HG03565 (cell line): ENCODE measurements around the gene ACTL7B.
"Not testable (repeated sequence)": the region's sequence is repeated elsewhere in the genome, so short reads cannot be mapped to it uniquely, and the experiment has no call there.

Experiments used
- ATAC-seq: cut with Tn5 transposase; IDR thresholded peaks from one replicate; pipeline ENCODE4 v1.9.1; 2021; ENCODE audit warnings: mild to moderate bottlenecking, moderate library complexity; ENCODE audit not compliant: unreplicated experiment

The ACTL7B gene

DNA sequence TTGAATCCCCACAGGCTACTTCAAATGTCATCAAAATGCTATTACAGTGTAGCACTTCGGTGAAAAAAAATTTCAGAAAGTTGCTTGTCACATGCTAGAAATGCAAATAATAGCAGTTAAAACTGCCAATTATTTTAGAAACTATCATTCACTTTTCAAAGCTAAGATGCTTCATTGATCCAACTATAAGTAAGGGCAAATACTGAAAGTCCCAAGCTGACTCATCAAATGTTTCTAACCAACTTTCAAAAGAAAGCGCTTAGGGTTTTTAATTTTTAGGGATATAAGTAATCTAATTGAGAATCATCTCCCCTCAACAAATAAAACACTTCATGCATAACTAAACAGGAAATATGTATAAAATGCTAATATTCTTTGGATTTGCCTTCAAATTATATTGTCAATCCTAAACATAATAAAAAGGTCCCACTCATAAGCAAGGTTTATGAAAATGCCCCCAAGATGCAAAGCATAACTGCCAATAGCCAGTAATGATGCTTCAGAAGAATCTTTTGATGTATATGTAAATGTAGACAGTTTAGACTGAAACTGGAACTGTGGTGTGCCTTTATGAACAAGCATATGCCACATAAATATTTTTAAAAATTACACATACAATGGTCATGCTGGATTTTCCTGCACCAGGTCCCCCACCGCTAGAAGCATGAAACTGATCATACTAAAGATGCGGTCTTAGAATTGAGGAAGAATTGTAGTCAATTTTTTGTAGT lies 18.4 kb upstream of the ACTL7B start:
- peak; percentile 51 for ATAC-seq

DNA sequence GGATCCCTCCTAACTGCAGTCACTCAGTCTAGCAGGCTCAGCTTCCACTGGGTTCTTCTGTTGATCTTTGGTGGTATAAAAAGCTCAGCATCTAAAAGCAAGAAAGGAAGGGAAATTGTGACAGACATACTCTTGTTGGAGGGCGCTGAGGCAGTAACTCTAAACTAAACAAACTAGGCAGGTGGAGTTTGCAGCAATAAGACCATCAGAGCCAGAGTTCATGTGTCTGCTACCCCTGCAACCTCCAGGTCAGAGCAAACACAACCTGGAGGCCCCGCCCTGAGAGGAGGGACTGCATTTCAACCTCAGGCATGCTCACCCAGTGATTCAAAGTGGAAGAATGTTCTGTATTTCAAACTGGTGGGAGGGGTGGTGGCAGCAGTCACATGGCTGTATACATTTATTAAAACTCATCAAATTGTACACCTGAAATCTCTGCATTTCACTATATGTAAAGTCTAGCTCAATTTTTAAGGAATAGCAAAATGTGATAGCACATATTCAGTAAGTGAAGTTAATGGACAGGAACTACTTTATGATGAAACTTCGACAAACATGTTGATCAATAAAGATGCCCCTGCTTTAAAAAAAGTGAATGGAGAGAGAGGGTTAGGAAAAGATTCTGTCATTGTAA lies 13.4 kb upstream of the ACTL7B start:
- ATAC-seq, result no peak

DNA sequence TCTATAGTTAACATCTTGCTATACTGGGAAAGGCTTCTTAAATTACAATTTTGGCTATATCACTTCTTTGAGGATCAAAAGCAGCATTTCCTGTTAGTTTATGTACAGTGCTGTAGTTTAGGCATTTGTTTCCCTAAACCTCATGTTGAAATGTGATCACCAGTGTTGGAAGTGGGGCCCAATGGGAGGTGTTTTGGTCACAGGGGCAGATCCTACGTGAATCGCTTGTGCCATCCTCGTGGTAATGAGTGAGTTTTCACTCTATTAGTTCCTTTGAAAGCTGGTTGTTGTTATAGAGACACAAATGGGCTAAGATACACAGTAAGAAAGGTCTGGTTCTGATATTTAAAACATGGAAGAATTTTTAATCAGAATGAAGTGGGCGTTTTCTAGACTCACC lies 12.0 kb upstream of the ACTL7B start:
- ATAC-seq, result no peak

DNA sequence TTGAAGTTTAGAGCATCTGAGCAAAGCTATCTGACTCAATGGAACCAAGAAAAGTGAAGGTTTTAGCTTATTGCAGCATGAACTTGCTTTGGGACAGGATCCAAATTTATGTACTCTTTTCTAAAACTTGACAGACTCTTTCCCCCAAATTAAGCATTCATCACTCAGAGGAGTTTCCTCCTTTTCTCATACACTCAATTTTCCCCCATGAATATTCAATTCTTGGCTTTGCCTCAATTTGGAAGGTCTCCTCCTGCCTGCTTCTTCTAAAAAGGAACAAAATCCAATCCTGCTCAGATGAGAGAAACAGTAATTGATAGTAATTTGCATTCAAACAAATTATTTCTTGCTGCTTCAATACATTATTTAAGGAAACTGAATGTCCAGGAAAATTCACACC lies 11.3 kb upstream of the ACTL7B start:
- ATAC-seq, result no peak

DNA sequence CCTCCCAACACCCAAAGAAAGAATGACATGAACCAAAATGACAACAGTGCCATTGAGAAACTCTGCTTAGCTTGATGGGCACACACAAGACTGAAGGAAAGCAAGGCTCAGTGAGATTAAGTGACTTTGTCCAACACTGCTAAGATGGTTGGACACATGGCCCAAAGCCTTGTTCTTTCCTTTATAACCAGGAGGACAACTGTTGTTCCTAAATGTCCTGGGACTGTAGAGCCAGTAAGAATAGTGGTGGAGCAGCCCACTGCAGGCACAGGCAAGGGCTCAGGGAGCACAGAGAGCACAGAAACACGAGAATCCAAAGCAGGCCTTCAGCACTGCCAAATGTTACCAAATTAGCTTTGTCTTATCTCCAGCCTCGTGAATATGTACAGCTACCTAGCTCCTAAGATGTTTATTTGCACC lies 10.2 kb upstream of the ACTL7B start:
- ATAC-seq, result no peak

DNA sequence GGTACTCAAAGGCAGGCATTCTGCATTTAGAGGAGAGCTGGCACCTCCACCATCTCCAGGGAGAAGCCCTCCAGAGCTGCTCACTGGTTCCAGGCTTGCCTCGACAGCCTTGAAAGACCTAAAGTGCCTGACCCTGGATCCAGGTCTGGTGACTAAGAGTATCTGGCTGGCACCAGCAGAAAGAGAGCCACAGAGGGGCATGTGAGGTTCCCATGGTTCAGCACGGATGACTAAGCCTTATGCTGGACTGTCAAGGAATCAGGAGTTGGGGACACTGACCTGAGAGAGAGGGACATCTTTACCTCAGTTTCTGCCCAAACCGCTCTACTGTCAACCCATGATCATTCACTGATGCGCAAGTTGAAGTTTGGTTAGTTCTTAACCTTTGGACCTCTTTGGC lies 9.3 kb upstream of the ACTL7B start:
- ATAC-seq, result no peak

DNA sequence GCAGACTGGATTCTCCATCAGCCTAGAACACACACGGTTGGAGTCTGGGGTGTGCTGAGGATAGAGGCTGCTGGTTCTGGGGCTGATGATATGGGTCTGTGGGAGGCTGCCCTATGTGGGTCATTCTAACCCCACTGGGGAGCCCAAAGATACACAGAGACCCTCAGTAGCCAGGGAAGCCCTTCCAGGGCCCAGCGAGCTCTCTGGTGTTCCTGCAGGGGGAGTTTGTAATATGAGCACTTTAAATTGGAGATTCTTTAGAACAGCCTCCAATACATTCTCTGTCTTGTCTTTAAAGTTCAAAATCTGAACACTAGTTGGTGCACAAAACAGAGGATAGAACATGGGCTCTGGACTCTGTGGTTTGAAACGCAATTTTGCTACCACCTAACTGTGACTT lies 8.7 kb upstream of the ACTL7B start:
- ATAC-seq, result no peak

DNA sequence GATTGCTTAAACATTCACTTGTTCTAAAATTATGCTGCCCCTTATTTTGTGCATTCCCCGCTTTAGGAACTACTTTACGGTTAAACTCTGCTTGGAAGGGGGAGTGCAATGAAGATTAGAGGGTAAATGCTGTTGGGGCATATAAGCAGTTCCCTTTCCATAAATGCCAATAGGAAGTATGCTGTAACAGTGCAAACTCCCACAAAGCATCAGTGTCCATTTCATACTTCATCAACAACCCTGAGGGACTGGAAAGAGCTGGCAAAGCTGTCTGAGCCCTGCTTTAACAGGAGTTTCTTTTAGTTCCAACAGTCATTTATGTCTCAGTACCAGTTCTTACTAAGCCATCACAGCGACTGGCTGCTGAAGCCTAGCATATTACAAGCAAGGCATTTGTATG lies 8.1 kb upstream of the ACTL7B start:
- ATAC-seq, result no peak

DNA sequence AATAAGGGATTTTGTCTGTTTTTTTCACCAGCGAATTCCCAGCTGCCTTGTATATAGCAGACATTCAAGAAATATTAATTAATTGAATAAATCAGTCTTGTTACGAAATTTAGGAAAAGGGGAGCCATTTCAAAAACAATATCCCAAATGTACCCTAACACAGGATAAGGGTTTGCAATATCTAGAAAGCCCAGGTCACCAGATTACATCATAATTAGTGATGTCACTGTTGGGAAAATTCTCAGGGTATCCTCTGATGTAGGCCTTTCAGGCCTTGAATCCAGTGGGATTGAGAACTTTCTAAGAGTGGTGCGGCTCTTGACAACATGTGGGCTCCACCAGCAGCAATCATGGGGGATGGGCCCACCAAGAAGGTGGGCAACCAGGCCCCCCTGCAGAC lies 6.2 kb upstream of the ACTL7B start, which contains the start of gene ACTL7A:
ACTL7A (plus strand) TSS at position 270 of the 400 bp plus-strand sequence; CDS start at position 327, 57 bp downstream.
- ATAC-seq, result no peak

DNA sequence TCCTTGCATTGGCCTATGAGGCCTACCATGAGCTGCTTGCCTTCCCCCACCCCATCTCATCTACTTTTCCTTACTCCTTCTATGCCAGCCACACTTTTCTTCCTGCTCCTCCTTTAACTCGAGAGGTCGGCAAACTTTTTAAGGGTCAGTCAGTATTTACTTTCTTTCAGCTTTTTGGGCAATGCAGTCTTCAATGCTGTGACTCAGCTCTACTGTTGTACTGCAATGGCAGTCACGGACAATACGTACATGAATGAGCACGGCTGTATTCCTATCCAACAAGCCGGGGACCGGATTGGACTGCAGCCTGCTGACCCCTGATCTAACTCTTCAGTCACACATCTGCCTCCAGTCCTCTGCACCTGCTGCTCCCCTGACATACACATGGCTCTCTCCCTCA lies 5.7 kb upstream of the ACTL7B start:
- ATAC-seq, result no peak

DNA sequence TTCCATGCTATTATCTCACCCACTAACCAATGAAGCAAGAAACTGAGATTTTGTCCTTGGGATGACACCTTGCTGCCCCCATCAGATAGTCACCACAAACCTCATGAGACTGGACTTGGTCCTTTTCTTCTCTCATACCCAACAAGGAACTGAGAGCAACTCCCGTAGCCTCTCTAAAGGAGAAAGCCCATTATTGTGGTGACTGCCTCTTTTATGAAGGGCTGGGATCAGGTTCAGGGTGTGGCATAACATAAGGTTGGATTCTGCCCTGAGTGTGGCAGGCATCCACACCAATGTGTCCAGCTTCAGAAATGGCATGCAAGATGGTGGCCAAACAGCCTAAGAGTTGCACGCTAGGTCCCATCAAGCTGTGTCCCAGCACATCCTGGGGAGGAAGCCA lies 5.0 kb upstream of the ACTL7B start:
- ATAC-seq, result no peak

DNA sequence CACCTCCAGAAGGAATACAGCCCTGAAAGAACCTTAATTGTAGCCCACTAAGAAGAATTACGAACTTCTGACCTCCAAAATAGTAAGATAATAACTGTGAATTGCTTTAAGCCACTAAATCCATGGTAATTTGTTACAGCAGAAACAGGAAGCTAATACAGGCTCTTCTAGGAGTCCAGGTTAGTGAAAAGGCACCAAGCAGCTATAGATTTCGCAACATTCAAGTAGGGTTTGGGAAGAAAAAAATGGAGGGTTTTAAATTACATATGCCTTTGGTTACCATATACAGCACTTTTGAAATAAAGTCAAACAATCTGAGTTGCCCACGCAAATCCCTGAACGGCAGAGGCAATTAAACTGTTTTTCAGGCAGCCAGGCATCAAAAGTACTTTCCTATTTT lies 4.6 kb upstream of the ACTL7B start:
- ATAC-seq, result no peak

DNA sequence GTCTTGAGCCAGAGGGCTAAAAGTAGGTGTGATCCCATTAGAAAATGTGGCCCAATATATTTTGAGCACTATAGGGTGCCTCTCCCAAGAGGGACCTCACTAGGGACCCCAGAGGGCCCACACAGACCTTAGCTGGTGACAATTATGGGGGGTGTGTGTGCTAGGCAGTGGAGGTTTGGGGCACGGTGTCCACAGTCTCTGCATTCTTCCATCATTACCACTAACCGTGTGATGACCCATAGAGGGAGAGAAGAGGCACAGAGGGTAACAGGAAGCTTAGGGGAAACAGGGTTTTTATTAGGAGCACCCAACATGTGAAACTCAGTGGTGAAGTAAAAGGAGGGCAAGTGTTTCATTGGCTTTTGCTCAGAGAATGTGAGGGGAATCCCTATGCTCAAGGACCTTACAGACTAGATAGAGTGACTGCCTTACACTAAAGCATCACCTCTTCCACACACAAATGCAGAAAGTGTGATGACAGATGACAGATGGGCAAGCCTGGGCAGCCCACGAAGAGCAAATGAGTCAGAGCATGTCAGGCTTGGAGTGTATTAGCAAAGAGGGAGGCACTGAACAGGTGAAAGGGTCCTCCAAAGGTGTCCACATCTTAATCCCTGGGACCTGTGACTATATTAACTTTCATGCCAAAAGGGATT lies 3.8 kb upstream of the ACTL7B start:
- ATAC-seq, result peak; percentile 59

DNA sequence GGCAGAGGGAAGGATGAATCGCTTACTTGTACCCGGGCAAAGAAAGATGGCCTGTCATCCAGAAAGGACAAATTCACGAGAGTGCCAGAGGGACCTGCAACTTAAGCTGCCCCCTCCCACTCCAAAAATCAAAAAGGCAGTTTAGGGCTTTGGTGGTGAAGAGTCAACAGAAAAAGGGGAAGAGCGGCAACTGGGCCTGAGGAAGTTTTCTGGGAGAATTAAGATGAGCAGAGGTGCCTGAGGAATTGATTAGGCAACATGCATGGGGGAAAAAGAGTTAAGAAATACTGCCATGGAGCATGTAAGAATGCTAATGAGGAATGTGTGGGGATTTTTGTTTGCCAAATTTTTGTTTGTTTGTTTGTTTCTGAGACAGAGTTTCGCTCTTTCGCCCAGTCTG lies 1.8 kb upstream of the ACTL7B start:
- ATAC-seq, result no peak

DNA sequence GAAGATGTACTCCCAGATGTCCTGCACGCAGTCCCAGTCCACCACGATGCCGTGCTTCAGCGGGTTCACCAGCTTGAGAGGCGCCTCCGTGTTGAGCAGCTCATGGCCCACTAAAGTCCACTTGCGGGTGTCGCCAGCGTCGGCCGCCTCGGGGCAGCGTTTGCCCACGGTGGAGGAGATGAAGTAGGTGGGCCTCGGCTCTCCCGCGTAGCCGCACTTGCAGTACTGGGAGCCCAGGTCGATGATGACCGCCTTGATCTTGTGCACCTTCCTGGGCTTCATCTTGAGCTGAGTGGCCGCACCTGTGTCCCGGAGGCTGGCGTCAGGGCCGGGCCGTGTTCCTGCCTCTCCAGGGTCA lies 278 bp downstream of the ACTL7B start:
- ATAC-seq, result no peak

DNA sequence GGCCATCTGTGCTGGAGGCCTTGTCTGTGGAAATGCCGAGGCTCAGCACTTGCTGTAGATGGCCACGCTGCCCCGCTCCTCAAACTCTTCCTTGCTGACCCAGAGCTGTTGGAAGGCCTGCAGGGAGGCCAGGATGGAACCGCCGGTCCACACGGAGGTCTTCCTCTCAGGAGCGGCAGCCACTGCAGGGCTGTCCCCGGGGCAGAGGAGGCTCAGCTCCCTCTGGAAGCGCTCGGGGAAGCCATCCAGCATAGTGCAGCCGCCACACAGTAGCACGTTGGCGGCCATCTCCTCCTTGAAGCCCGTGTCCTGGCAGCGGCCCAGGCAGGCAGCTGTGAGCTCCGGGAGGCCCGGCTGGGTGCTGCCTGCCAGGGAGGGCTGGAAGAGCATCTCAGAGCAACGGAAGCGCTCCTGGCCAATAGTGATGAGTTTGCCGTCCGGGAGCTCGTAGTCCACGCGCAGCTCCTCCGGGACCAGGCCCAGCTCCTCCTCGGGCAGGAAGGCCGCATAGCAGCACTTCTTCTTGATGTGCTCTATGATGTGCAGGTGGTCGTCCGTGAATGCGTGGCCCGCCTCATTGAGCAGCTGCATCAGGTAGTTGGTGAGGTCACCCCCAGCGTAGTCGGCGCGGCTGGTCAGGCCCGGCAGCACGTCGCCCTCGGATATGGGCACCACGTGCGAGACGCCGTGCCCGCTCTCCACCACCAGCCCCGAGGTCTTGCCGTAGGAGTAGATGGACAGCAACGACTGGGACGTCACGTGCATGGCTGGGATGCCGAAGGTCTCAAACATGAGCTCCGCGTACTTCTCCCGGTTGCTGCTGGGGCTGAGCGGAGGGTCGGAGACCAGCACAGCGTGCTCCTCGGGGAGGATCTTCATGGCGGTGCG lies 901 bp downstream of the ACTL7B start:
- no peak for ATAC-seq

DNA sequence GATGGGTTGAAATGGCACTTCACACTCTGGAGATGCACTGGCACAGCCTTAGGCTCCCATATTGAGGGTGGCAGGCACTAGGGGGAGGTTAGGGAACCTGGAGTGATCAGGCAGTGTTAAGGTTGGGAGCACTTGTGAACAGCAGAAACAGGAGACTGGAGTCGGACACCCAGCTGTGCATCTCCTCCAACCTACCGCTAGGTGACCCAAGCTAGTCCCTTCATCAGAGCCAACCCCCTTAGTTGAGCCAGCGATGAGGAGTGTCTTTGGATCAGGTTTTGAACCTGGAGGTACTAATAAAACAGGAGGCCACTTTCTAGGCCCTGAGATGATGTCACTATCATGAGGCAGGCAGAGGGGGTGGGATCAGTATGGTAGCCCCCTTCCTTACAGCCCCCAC lies 1.7 kb downstream of the ACTL7B start:
- ATAC-seq, result no peak

DNA sequence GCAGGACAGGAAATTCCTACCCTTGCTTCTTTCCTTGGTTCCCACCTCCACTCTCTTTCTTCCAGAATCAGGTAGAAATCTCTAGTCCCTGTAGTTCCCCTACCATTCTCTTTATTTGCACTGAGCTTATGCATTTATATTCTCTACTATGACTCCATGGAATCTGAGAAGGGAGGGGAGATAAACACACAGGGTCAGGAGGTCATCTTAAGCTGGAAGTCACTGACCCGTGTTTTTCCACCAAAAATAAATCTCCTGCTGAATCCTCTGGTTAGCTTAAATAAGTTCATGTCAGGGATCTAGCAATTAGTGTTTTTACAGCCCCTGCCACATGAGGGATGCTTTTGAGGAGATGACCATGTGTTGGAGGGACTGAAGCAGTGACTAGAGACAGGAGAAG lies 3.7 kb downstream of the ACTL7B start:
- ATAC-seq, result no peak

DNA sequence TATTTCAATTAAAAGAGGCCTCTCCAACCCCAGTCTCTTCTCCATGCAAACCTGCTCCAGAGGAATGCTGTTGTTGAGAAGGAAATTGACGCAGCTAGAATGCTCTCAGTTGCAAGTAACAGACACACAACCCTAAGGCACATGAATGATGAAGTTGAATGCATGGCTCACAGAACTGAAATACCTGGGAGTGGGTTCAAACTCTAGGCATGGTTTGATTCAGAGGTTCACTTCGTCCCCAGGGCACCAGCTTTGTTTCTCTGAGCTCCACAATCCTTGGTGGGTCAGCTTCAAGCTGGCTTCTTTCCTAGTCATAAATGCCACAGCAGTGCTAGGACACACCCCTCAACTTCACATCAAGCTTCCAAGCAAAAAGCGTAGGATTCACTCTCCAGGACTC lies 4.6 kb downstream of the ACTL7B start:
- ATAC-seq, result no peak

DNA sequence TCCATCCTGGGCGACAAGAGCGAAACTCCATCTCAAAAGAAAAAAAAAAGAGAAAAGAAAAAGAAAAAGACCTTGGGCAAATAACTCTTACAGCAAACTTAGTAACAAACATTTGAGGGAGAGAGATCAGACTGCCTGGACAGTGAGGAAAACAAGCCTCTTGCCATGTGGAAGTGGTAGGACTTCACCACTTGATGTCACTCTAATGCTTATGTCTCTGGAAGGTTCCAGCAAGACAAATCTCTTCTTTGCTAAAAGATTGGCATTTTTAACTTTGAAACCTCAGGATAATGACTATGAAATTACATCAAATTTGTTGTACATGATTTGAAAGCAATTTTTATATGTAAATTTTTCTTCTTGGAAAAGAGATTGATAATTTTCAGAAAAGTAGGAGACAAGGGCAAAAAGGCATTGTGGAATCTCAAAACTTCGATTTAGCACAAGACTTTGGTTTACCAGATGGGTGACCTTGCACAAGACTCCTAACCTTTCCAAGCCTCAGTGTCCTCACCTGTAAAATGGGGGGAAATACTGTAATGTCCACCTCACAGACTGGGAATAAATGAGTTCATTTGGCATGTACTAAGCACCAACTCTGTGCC lies 5.4 kb downstream of the ACTL7B start:
- ATAC-seq, result no peak

DNA sequence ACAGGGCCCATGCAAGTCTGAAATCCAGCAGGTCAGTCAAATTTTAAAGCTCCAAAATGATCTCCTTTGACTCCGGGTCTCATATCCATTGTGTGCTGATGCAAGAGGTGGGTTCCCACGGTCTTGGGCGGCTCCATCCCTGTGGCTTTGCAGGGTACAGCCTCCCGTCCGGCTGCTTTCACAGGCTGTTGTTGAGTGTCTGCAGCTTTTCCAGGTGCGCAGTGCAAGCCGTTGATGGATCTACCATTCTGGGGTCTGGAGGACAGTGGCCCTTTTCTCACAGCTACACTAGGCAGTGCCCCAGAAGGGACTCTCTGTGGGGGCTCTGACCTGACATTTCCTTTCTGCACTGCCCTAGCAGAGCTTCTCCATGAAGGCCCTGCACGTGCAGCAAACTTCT lies 7.5 kb downstream of the ACTL7B start:
- ATAC-seq, result not testable (repeated sequence)
